WI38 (cell line): Measurements from ENCODE around the gene SNX10.

Experiments used
- H3K4me3 ChIP-seq: 2 replicates; pipeline ENCODE4 v1.5.1; 2011; ENCODE audit warnings: low read depth, mild to moderate bottlenecking, control low read depth, low read length
- TF ChIP-seq, protein P1 (sequence below): IDR thresholded peaks from 2 replicates; pipeline ENCODE4 v1.5.1; 2012; ENCODE audit warnings: low read depth, mild to moderate bottlenecking, control low read depth, low read length

Gene SNX10

DNA sequence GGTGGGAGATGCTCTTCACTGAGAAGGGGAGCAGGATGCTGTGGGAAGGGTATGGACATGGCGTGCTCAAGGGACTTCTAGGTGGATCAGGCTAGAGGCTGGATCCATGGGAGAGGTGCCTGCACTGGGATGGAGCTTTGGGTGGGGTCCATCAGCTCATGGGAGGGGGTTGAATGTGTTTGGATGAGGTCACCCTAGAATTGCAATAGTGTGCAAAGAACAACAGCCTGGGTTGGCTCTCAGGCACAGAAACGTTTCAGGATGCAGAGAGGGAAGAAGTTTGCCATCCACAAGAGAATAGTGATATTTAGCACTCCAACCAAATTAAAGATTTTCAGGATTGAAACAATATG is 66.1 kb downstream of the SNX10 start:
- no peak overlapping the region for H3K4me3 ChIP-seq
- TF ChIP-seq, protein P1, sequence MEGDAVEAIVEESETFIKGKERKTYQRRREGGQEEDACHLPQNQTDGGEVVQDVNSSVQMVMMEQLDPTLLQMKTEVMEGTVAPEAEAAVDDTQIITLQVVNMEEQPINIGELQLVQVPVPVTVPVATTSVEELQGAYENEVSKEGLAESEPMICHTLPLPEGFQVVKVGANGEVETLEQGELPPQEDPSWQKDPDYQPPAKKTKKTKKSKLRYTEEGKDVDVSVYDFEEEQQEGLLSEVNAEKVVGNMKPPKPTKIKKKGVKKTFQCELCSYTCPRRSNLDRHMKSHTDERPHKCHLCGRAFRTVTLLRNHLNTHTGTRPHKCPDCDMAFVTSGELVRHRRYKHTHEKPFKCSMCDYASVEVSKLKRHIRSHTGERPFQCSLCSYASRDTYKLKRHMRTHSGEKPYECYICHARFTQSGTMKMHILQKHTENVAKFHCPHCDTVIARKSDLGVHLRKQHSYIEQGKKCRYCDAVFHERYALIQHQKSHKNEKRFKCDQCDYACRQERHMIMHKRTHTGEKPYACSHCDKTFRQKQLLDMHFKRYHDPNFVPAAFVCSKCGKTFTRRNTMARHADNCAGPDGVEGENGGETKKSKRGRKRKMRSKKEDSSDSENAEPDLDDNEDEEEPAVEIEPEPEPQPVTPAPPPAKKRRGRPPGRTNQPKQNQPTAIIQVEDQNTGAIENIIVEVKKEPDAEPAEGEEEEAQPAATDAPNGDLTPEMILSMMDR, result no peak

DNA sequence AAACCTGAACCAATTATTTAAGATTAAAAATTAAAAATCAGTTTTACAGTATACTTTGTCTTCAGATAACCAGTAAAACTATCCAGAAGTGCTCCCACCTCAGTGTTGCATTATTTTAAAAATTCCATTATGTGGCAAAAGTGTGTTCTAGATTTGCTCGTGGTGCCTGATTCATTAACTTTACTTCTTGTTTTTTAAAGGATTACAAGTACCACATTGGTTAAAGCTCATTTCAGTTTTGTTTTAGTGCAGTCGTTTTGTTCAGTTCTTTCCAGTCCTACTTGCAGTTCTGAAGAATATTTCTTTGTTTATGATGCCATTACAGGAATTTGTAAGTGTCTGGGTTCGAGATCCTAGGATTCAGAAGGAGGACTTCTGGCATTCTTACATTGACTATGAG is 69.0 kb downstream of the SNX10 start:
- H3K4me3 ChIP-seq, result no peak overlapping the region
- TF ChIP-seq, protein P1, result no peak

GRCh38 chr7:26361637-26362036 is 70.0 kb downstream of the SNX10 start:
- TF ChIP-seq, protein P1, result no peak
- no peak overlapping the region for H3K4me3 ChIP-seq

- H3K4me3 ChIP-seq, result no peak overlapping the region
- TF ChIP-seq, protein P1, result no peak
Measured at GRCh38 chr7:26363465-26363864, 71.8 kb downstream of the SNX10 start.

DNA sequence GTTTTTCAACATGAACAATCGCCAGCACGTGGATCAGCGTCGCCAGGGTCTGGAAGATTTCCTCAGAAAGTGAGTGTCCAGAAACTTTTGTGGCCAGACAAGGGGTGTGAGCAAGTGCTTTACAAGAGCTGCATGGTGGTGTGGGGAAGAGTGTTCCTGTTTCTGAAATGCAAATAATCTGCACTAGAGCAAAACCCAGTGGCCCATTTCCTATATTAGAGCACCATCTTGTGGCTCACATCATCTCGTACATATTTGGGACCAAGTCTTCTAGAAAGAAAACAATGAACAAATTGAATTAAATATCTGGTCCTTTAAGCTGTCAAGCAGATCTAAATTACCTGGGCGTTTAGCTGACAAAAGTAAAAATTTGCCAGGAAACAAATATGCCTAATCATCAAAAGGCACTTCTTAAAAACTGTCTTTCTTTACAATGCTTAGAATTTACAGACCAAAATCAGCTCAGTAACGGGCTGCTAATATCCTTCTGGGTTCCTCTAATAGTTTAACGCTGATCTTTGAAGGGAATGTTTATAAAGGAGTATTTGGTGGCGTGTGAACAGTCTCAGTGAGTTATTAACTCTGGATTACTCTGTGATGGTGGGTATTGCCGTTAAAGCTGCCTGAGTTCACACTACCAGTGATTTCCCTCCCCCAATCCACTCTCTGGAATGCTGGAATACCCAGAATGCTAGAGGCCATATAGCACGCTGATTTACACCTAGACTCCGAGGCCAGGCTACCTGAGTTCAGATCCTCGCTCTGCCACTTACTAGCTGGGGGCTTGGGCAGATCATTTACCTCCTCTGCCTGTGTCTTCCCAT is 73.6 kb downstream of the SNX10 start:
- TF ChIP-seq, protein P1, result peak; percentile 43
- H3K4me3 ChIP-seq, result no peak overlapping the region

DNA sequence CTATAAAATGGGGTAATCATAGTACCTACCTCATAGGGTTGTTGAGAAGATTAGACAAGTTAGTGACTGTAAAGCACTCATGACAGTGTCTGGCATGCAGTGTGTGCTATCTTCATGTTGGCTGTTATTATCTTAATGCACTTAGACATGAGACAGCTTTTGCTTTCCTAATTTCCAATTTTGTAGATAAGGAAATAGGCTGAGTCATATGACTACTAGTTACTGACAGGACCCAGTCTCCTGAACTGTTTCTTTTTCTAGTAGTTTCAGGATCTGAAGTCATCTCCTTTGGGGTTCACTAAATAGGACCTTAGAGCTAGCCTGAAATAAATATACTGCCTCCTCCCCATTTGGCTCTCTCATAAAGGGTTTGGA is 74.2 kb downstream of the SNX10 start:
- H3K4me3 ChIP-seq, result no peak overlapping the region
- TF ChIP-seq, protein P1, result no peak

- TF ChIP-seq, protein P1, result no peak
- H3K4me3 ChIP-seq, result no peak overlapping the region
Measured at GRCh38 chr7:26367219-26367711, 75.6 kb downstream of the SNX10 start.
